ENCODE measurements around the gene LRRC1.

GRCh38 chr6:53813801-53814200 is 19.0 kb downstream of the LRRC1 start:
- TF ChIP-seq POLR2A (IDR thresholded peaks at IDR 0.05) (no peak), CTCF (IDR thresholded peaks at IDR 0.05) (no peak)

All from thyroid gland (tissue), 4 donors.